GM12872 (cell line): ENCODE measurements around the gene DMRT1.

Experiments used
- TF ChIP-seq, protein P1 (sequence below): IDR thresholded peaks from 3 replicates; pipeline ENCODE4 v1.5.1; 2011; ENCODE audit warnings: low read depth, mild to moderate bottlenecking, low read length, moderate library complexity; ENCODE audit not compliant: insufficient read depth

DMRT1 gene

DNA sequence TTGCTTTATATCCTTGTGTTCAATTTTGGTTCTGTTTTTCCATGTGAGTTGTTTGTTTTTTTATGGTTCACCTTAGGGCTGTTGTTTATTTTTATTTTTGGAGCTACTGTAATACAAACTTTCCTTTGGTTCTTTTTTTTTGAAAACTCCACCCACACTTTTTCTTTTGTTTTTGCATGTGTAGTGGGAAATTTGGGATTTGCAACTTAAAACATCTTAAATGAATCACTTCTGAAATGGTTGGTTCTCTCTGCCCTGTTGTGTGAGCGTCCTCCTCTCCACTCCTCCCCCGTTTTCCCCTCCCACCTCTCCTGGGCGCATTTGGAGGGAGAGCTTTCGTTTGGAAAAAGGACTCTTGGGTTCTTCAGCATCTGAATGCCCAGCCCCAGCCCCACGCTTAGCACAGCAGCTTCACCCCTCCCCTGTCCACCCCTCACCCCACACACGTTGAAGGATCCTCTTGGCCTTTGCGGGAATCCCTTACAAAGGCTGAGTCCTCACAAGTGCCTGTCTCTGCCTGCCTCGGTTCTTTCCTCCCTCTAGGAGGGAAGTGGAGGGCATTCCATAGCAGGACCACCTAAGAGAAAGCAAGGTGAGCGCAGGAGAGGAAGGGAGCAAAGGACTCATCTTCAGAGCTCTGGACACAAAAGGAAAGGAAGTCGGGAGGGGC lies 67.2 kb downstream of the DMRT1 start:
- TF ChIP-seq, protein P1, sequence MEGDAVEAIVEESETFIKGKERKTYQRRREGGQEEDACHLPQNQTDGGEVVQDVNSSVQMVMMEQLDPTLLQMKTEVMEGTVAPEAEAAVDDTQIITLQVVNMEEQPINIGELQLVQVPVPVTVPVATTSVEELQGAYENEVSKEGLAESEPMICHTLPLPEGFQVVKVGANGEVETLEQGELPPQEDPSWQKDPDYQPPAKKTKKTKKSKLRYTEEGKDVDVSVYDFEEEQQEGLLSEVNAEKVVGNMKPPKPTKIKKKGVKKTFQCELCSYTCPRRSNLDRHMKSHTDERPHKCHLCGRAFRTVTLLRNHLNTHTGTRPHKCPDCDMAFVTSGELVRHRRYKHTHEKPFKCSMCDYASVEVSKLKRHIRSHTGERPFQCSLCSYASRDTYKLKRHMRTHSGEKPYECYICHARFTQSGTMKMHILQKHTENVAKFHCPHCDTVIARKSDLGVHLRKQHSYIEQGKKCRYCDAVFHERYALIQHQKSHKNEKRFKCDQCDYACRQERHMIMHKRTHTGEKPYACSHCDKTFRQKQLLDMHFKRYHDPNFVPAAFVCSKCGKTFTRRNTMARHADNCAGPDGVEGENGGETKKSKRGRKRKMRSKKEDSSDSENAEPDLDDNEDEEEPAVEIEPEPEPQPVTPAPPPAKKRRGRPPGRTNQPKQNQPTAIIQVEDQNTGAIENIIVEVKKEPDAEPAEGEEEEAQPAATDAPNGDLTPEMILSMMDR: no peak

DNA sequence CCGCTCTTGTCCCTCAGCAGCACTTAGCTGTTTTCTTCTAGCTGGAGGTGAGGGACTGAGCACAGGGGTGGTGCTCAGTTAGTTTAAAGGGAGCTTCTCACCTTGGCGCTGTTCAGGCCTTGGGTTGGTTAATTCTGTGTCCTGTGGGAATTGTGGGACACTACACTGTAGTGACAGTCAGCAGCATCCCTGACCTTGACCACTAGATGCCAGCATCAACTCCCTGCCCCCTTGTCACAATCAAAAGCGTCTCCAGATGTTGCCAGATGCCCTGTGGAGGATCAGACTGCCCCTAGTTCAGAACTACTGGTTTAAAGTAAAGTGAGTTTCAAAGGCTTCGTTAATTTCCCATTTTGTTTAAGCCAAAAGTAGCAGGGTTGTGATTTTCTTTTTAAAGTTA lies 69.5 kb downstream of the DMRT1 start:
- TF ChIP-seq, protein P1: peak; percentile 35; the same call in 1 of the 3 replicates

DNA sequence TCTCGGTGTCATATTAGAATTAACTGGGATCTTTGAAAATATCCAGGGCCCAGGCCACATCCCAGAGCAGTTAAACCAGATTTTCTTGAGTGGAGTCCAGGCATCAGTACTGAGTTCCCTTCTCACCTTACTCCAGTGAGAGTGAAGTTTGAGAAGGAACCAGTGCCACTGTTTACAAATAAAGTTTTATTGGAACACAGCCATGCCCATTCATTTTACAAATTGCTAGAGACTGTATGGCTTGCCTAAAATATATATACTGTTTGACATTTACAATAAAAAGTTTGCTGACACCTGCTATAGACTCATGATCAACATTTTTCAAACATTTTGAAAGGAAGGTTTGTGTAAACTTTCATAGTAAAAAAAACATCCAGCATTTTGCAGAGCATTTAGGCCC lies 71.3 kb downstream of the DMRT1 start:
- TF ChIP-seq, protein P1: no peak

DNA sequence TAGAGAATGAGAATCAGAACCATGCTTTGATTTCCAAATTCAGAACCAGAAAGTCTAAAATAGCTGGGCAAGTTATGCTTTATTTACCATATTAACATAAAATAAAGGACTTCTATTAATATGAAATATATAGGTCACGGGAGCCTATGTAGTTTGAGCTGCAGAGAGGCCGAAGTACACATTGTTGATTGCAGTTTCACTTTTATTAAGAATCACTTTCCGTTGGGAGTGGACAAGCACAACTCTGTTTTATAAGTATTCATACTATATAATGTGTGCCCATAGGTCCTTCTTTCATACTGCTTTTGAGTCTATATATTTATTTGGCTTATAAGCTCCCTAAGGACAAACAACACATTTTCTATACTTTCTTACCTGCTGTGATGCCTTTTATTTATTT lies 76.2 kb downstream of the DMRT1 start:
- TF ChIP-seq, protein P1: no peak

DNA sequence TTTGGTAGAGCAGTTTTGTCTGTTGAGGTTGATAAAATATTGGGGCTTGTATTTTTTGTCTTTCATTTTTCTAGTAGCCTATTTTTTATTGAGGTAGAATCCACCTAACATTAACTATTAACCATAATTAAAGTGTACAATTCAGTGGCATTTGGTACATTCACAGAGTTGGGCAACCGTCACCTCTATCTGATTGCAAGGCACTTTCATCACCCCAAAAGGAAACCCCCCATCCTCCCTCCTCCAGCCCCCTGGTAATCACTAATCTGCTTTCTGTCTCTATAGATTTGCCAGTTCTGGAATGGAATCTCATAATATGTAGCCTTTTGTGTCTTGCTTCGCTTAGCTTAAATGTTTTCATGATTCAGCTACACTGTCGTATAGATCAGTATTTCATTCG lies 79.4 kb downstream of the DMRT1 start:
- TF ChIP-seq, protein P1: no peak

DNA sequence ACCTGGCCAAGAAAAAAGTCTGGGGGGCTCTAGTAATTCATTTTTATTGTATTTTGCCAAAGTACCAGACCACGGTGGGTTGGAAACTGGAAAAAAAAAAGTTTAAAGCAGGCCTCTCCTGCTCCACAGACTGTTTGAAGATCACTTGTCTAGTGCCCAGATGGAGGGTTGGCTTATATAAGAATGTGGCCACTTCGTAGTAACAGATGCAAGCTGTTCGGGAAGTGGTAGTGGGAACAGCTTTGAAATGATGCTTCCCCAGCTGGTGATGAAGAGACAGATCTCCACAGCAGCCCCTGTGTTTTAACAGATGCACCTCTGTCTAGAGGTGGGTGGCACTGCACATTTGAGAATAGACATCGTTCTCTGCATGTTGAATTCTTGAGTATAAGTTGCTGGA lies 80.7 kb downstream of the DMRT1 start:
- TF ChIP-seq, protein P1: no peak

DNA sequence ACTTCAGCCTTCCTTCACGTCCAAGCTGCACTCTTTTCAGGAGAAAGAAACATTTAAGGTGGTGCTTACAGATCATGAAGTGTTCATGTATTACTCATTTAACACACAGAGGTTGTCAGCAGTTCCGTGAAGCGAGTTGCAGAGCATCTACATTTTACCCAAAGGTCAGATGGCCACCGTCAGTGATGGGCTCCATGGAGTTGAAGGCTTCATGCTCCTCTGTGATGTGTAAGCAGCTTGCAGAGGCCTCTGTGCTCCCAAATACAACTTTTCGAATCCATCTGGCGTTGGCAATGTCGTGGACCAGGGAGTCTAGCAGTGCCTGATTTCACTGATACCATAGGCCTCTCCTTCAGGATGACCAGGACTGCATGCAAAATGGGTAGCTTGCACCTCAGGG lies 81.2 kb downstream of the DMRT1 start:
- TF ChIP-seq, protein P1: no peak
